KOPT-K1 (cell line): ENCODE measurements around the gene EDA.

Source experiments
- H3K27ac ChIP-seq: fragments of 200-600 bp; sonication (generic); 2 replicates; pipeline ENCODE4 v1.5.1; 2016; ENCODE audit warnings: antibody characterized with exemption, mild to moderate bottlenecking, low read depth, low read length; ENCODE audit not compliant: poor library complexity, severe bottlenecking
- H3K36me3 ChIP-seq: fragments of 200-600 bp; sonication (generic); 2 replicates; pipeline ENCODE4 v1.5.1; 2017; ENCODE audit warnings: antibody characterized with exemption, mild to moderate bottlenecking, low read length, moderate library complexity; ENCODE audit not compliant: insufficient read depth
- H3K9me3 ChIP-seq: fragments of 200-600 bp; sonication (generic); 2 replicates; pipeline ENCODE4 v1.5.1; 2017; ENCODE audit warnings: antibody characterized with exemption, low read length, mild to moderate bottlenecking; ENCODE audit not compliant: insufficient read depth, poor library complexity, severe bottlenecking

EDA gene

GRCh38 chrX:70012756-70013155 lies 396.8 kb downstream of the EDA start:
- Histone ChIP-seq H3K27ac (no peak overlapping the region), H3K9me3 (no peaks in the 10 kb centered on the region), H3K36me3 (no peaks in the 10 kb centered on the region)

GRCh38 chrX:70013466-70014381 lies 397.8 kb downstream of the EDA start:
- Histone ChIP-seq H3K27ac (no peak overlapping the region), H3K36me3 (no peaks in the 10 kb centered on the region), H3K9me3 (no peaks in the 10 kb centered on the region)

- Histone ChIP-seq H3K9me3 (no peaks in the 10 kb centered on the region), H3K36me3 (no peaks in the 10 kb centered on the region), H3K27ac (no peak overlapping the region)
Observed at GRCh38 chrX:70016513-70016912, 400.6 kb downstream of the EDA start.

GRCh38 chrX:70022616-70023015 lies 406.7 kb downstream of the EDA start:
- Histone ChIP-seq H3K36me3 (no peaks in the 10 kb centered on the region), H3K27ac (no peak overlapping the region), H3K9me3 (no peaks in the 10 kb centered on the region)

GRCh38 chrX:70025464-70025863 lies 409.6 kb downstream of the EDA start:
- H3K36me3 ChIP-seq = no peaks in the 10 kb centered on the region
- no peaks in the 10 kb centered on the region for H3K9me3 ChIP-seq
- H3K27ac ChIP-seq = no peak overlapping the region

- Histone ChIP-seq H3K27ac (no peak overlapping the region), H3K9me3 (no peaks in the 10 kb centered on the region), H3K36me3 (no peaks in the 10 kb centered on the region)
Observed at GRCh38 chrX:70026112-70026850, 410.4 kb downstream of the EDA start.

GRCh38 chrX:70026851-70027200 lies 410.9 kb downstream of the EDA start:
- Histone ChIP-seq H3K27ac (no peak overlapping the region), H3K36me3 (no peaks in the 10 kb centered on the region), H3K9me3 (no peaks in the 10 kb centered on the region)

- Histone ChIP-seq H3K9me3 (no peaks in the 10 kb centered on the region), H3K27ac (no peak overlapping the region), H3K36me3 (no peaks in the 10 kb centered on the region)
Observed at GRCh38 chrX:70029863-70030262, 413.9 kb downstream of the EDA start.

GRCh38 chrX:70030301-70030767 lies 414.4 kb downstream of the EDA start:
- Histone ChIP-seq H3K27ac (no peak overlapping the region), H3K9me3 (no peaks in the 10 kb centered on the region), H3K36me3 (no peaks in the 10 kb centered on the region)

GRCh38 chrX:70032792-70033191 lies 416.9 kb downstream of the EDA start:
- H3K27ac ChIP-seq = no peak overlapping the region
- H3K36me3 ChIP-seq = no peaks in the 10 kb centered on the region
- H3K9me3 ChIP-seq = no peaks in the 10 kb centered on the region

- no peaks in the 10 kb centered on the region for H3K9me3 ChIP-seq
- H3K27ac ChIP-seq = no peak overlapping the region
- no peaks in the 10 kb centered on the region for H3K36me3 ChIP-seq
Observed at GRCh38 chrX:70033348-70034051, 417.6 kb downstream of the EDA start.

- Histone ChIP-seq H3K9me3 (no peaks in the 10 kb centered on the region), H3K36me3 (no peaks in the 10 kb centered on the region), H3K27ac (no peak overlapping the region)
Observed at GRCh38 chrX:70034646-70035045, 418.7 kb downstream of the EDA start.

- no peaks in the 10 kb centered on the region for H3K36me3 ChIP-seq
- H3K27ac ChIP-seq = no peak overlapping the region
- H3K9me3 ChIP-seq = no peaks in the 10 kb centered on the region
Observed at GRCh38 chrX:70038515-70038914, 422.6 kb downstream of the EDA start.

- H3K36me3 ChIP-seq = no peaks in the 10 kb centered on the region
- no peaks in the 10 kb centered on the region for H3K9me3 ChIP-seq
- H3K27ac ChIP-seq = no peak overlapping the region
Observed at GRCh38 chrX:70038951-70039350, 423.0 kb downstream of the EDA start.

GRCh38 chrX:70039758-70040157 lies 423.8 kb downstream of the EDA start:
- no peaks in the 10 kb centered on the region for H3K9me3 ChIP-seq

More at GRCh38 chrX:70039758-70040157, 423.8 kb downstream of the EDA start:
- H3K27ac ChIP-seq = no peak overlapping the region
- no peaks in the 10 kb centered on the region for H3K36me3 ChIP-seq
